HG02840 (cell line): ENCODE results near the gene C16orf95.

Experiments used
- ATAC-seq: cut with Tn5 transposase; IDR thresholded peaks from one replicate; pipeline ENCODE4 v1.9.1; 2021; ENCODE audit warnings: mild to moderate bottlenecking, moderate library complexity, moderate number of reproducible peaks; ENCODE audit not compliant: unreplicated experiment, low FRiP score

C16orf95 gene

GRCh38 chr16:87295661-87296531, 21.3 kb downstream of the C16orf95 start:
- no peak for ATAC-seq

DNA sequence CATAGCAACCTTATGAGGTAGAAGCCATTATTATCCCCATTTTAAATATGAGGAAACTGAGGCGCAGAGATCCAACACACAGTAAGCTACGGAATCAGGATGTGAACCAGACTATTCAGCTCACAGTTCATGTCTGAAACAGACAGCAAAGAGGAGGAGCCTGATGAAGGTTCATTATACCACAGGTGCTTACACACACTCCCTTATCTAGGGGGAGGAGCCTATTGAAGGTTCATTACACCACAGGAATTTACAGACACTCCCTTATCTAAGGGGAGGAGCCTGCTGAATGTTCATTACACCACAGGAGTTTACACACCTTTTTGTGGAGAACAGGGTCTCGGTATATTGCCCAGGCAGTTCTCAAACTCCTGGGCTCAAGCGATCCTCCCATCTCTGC, 21.9 kb downstream of the C16orf95 start:
- ATAC-seq: no peak

DNA sequence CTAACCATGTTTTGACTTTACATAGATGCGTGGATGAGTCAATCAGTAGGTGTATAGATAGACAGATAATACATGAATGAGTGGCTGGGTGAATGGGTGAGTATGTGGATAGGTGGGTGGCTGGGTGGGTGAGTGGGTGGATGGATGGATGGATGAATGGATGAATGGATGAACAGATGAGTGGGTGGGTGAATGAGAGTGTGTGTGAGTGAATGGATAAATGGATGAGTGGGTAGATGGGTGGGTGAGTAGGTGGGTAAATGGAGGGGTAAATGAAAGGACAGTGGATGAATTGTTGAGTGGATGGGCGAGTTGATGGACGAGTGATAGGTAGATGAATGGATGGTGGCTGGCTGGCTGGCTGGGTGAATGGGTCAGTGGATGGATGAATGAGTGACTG, 23.2 kb downstream of the C16orf95 start:
- no peak for ATAC-seq

- no peak for ATAC-seq
Observed at GRCh38 chr16:87291944-87292343, 25.2 kb downstream of the C16orf95 start.

DNA sequence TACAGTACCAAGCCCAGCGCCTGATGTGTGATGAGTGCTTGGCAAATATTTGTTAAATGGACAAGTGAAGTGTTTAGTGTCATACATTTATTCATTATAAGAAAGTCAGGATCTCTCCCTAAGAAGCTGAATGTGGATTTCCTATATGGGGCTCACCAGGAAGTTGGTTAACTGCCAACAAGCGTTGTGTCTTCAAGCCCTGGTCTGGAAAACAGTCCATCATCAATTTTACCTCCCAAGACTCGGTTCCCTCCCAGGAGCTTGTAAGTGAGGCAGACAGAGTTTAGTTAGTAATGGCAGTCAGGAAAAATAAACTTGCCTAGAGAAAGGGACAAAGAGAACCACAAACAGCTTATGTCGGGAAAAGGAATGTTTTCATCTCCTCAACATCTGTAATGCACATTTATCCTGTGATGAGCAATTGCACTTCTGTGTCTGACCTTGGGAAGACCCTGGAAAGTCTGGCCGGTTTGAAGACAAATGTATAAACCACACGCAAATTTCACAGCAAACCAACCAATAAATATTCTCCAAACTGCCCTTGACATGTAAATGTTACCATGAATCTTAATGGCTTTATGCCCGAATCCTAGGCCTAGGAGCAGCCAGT, 28.3 kb downstream of the C16orf95 start:
- no peak for ATAC-seq

- ATAC-seq: no peak
Observed at GRCh38 chr16:87286839-87287626, 30.2 kb downstream of the C16orf95 start.

DNA sequence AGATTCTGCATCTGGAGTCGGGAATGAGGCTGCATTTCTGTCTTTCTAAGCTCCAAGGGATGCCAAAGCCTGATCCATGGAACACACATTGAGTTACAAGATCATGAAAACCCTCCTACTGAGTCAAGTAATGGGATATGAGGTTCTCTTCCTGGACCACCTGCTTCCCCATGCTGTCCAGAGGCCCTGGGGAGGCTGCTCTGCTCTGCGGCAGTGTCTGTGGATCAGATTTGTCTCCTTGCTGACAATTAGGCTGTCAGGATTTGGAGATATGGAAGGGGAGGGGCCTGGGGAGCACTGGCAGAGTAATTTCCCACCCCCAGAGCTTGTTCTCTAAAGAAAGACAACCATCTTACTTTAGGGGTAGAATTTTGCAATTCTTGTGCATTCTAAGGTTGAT, 33.0 kb downstream of the C16orf95 start:
- ATAC-seq: no peak

DNA sequence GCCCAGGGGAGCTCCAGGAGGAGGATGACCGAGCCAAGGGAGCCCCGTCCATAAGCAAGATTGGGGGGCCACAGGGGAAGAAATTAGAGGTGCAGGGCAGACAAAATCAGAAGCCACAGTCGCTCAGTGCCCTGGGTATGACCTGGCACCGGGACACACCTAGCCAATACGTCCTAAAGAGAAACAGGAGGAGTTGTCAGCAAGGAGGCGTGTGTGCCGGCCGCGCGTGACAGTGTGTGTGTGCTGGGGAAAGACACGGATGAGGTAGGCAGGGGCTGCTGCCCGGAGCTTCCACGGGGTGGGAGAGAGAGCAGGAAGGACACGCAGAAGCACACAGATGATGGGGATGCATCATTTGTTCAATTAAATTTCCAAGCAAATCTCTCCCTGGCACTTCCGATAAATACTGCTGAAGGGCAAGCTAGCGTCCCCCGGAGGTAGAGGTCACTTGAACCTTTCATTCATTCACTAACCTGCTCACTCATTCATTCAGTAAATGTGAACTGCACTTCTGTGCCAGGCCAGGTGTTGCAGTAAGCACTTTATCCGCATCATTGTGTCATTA, 38.0 kb downstream of the C16orf95 start:
- ATAC-seq: no peak

- ATAC-seq: no peak
Observed at GRCh38 chr16:87278191-87279093, 38.8 kb downstream of the C16orf95 start.

- ATAC-seq: no peak
Observed at GRCh38 chr16:87276924-87277323, 40.3 kb downstream of the C16orf95 start.

DNA sequence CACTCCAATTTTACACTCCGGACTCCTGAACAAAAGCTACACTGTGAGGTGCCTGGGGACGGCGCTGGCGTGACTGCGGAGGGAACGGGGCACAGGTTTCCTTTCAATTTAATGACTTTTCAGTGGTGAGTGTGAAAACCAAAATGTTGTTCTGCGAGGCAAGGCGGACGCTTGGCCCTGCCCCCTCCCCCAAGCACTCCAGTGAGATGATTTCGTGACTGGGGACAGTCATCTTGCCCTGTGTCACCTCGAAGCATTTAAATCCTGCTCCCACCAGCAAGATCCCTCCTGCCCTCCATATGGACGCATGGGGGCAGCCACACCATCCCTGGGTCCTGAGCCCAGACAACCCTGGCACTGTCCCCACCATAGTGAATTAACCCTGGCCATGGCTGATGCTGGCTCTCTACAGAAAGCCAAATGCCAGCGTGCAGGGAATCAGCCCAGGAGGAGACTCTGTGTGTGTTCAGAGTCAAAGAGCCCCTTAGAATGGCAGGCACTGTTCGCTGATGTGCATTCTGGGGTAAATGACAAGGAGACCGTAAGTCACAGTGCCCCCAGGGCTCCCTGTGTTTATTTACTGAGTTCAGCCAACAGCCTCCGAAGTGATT, 41.0 kb downstream of the C16orf95 start:
- ATAC-seq: no peak

GRCh38 chr16:87274794-87275193, 42.4 kb downstream of the C16orf95 start:
- ATAC-seq: no peak

GRCh38 chr16:87273471-87274030, 43.6 kb downstream of the C16orf95 start:
- ATAC-seq: no peak

GRCh38 chr16:87271256-87271655, 45.9 kb downstream of the C16orf95 start:
- no peak for ATAC-seq

GRCh38 chr16:87267566-87267965, 49.6 kb downstream of the C16orf95 start:
- ATAC-seq: no peak

GRCh38 chr16:87266846-87267245, 50.3 kb downstream of the C16orf95 start:
- ATAC-seq: no peak

- no peak for ATAC-seq
Observed at GRCh38 chr16:87265261-87265660, 51.9 kb downstream of the C16orf95 start.

- no peak for ATAC-seq
Observed at GRCh38 chr16:87264634-87265033, 52.6 kb downstream of the C16orf95 start.

DNA sequence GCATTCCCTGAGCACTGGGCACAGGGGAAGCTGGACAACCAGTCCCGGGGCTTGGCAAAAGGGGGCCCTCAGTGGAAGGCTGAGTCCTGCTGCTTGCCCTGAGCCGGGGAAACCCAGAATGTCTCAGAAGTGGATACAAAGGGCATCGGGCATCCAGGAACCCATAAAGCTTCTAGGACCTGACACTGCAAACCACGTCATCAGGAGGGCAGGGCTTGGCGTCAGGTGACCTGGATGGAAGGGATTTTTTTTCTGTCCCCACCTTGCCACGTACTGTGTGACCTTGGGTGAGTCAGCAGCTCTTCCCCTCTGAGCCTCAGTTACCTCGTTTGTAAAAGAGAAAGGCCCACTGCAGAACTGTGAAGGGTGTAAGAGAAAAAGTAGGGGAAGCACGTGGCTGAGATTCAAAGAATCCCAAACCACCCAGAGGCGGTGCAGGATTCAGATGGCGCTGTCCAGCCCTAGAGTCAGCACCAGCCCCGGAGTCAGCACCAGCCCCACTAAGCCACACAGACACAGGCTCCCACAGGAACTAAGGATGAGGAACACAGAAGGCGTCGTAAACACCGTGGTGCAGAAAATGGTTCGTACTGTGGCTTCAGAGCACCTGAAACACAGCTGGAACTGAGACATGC, 53.7 kb downstream of the C16orf95 start:
- ATAC-seq: no peak
